PFSK-1 (cell line): ENCODE results near the gene ZNF398.

Experiments
- POLR2AphosphoS5 ChIP-seq: IDR thresholded peaks from 2 replicates; pipeline ENCODE4 v1.6.1; 2012; ENCODE audit warnings: low read depth, mild to moderate bottlenecking, control low read depth, low read length, moderate library complexity
- REST ChIP-seq, 2 experiments: IDR thresholded peaks; 2 replicates each; pipeline versions ENCODE4 v1.6.1 to v1.8.0; 2011 to 2012; ENCODE audit warnings: low read depth in 2 of 2, low read length in 2 of 2, control low read depth in 1 of 2, inconsistent platforms in 1 of 2, mild to moderate bottlenecking in 1 of 2, moderate library complexity in 1 of 2; ENCODE audit not compliant: insufficient read depth in 1 of 2
- SIN3A ChIP-seq: IDR thresholded peaks from 2 replicates; pipeline ENCODE4 v1.6.1; 2012; ENCODE audit warnings: mild to moderate bottlenecking, low read length, moderate library complexity, borderline replicate concordance; ENCODE audit not compliant: insufficient read depth
- TAF1 ChIP-seq: IDR thresholded peaks from 2 replicates; pipeline ENCODE4 v1.6.1; 2012; ENCODE audit warnings: low read length, control low read depth, borderline replicate concordance; ENCODE audit not compliant: insufficient read depth

GRCh38 chr7:149179241-149179640, 32.0 kb downstream of the ZNF398 start:
- no peak for TF ChIP-seq POLR2AphosphoS5
- no peak for TF ChIP-seq TAF1
- no peak for TF ChIP-seq SIN3A
- no peak for TF ChIP-seq REST (IDR thresholded peaks at IDR 0.05; ENCODE audit: insufficient read depth in 1 of 2, low read depth in 2 of 2, low read length in 2 of 2)
